ENCODE data around the gene ACTR10. TPM values are rescaled to one million over a fixed set of nuclear protein-coding genes. Genes with fewer than 3 reads are reported as not detected.

The ACTR10 gene
- total and polyA plus RNA-seq, 2 donors (not counting 1 experiment from before 2014, with no cell fraction given), result 50.7 to 121 TPM

GRCh38 chr14:58152014-58152857, 47.7 kb upstream of the ACTR10 start, which contains the start of gene ARMH4:
Gene ARMH4 (minus strand): TSS chr14:58152213. CDS start chr14:58139358, 12,855 bp downstream.
- peak within 1 kb of the TSS; percentile 64 to 76 (median 76) for H3K4me3 ChIP-seq (replicated peaks in 1 of 4; ENCODE audit: control extremely low read depth in 1 of 4, insufficient read depth in 1 of 4, low read depth in 3 of 4, low read length in 4 of 4)
- no peaks in the 10 kb centered on the region for H3K79me2 ChIP-seq (ENCODE audit: control insufficient read depth, insufficient read depth, low read length)
- peaks cover 8% of the 10 kb centered on the region for H3K27me3 ChIP-seq (ENCODE audit: control insufficient read depth, insufficient read depth, low read length)
- no peaks in the 10 kb centered on the region for H3K9me3 ChIP-seq (ENCODE audit: control insufficient read depth, insufficient read depth, low read depth, low read length)
- TF ChIP-seq EZH2 (IDR thresholded peaks at IDR 0.05; ENCODE audit: low read length, missing control alignments) (no peak), CTCF (conservative IDR thresholded peaks at IDR 0.05 in 1 of 2, IDR thresholded peaks at IDR 0.05 in 1 of 2; ENCODE audit: low read depth in 1 of 2, low read length in 2 of 2) (no peak)
- no peak within 1 kb of the TSS for H3K27ac ChIP-seq (ENCODE audit: insufficient read depth, low read length)
- peak within 1 kb of the TSS; percentile 3 for H3K9ac ChIP-seq (ENCODE audit: insufficient read depth, low read length)
- H3K4me1 ChIP-seq (ENCODE audit: control insufficient read depth, extremely low read depth, insufficient read depth, low read length), result no peaks in the 10 kb centered on the region
- peak; percentile 76 to 86 for DNase-seq (ENCODE audit: low read depth in 2 of 2)
- H2AFZ ChIP-seq (ENCODE audit: low read length), result peak within 1 kb of the TSS; percentile 94
- H3K36me3 ChIP-seq (ENCODE audit: control insufficient read depth, insufficient read depth, low read length), result no peaks in the 10 kb centered on the region
- peaks cover 1% of the 10 kb centered on the region for H4K20me1 ChIP-seq (ENCODE audit: control insufficient read depth, extremely low read depth, insufficient read depth, low read length)
- peak within 1 kb of the TSS; percentile 97 for H3K4me2 ChIP-seq (ENCODE audit: extremely low read depth, insufficient read depth, low read length)

GRCh38 chr14:58160561-58160960, 39.4 kb upstream of the ACTR10 start:
- H3K9me3 ChIP-seq (ENCODE audit: control insufficient read depth, insufficient read depth, low read depth, low read length), result no peaks in the 10 kb centered on the region
- H3K4me3 ChIP-seq (replicated peaks in 1 of 4; ENCODE audit: control extremely low read depth in 1 of 4, insufficient read depth in 1 of 4, low read depth in 3 of 4, low read length in 4 of 4), result no peak overlapping the region
- H3K4me2 ChIP-seq (ENCODE audit: extremely low read depth, insufficient read depth, low read length), result no peak overlapping the region
- H3K36me3 ChIP-seq (ENCODE audit: control insufficient read depth, insufficient read depth, low read length), result no peaks in the 10 kb centered on the region
- no peaks in the 10 kb centered on the region for H3K4me1 ChIP-seq (ENCODE audit: control insufficient read depth, extremely low read depth, insufficient read depth, low read length)
- H3K27me3 ChIP-seq (ENCODE audit: control insufficient read depth, insufficient read depth, low read length), result no peaks in the 10 kb centered on the region
- TF ChIP-seq EZH2 (IDR thresholded peaks at IDR 0.05; ENCODE audit: low read length, missing control alignments), result no peak
- no peak for TF ChIP-seq CTCF (conservative IDR thresholded peaks at IDR 0.05 in 1 of 2, IDR thresholded peaks at IDR 0.05 in 1 of 2; ENCODE audit: low read depth in 1 of 2, low read length in 2 of 2)
- H2AFZ ChIP-seq (ENCODE audit: low read length), result no peak overlapping the region
- no peaks in the 10 kb centered on the region for H3K79me2 ChIP-seq (ENCODE audit: control insufficient read depth, insufficient read depth, low read length)
- no peak overlapping the region for H3K9ac ChIP-seq (ENCODE audit: insufficient read depth, low read length)
- no peak for DNase-seq (ENCODE audit: low read depth in 2 of 2)
- no peak overlapping the region for H3K27ac ChIP-seq (ENCODE audit: insufficient read depth, low read length)
- no peaks in the 10 kb centered on the region for H4K20me1 ChIP-seq (ENCODE audit: control insufficient read depth, extremely low read depth, insufficient read depth, low read length)

GRCh38 chr14:58166005-58166983, 33.7 kb upstream of the ACTR10 start:
- DNase-seq (ENCODE audit: low read depth in 2 of 2), result peak; percentile 76 to 78
- Histone ChIP-seq H3K9me3 (ENCODE audit: control insufficient read depth, insufficient read depth, low read depth, low read length) (no peaks in the 10 kb centered on the region), H3K79me2 (ENCODE audit: control insufficient read depth, insufficient read depth, low read length) (no peaks in the 10 kb centered on the region), H3K27me3 (ENCODE audit: control insufficient read depth, insufficient read depth, low read length) (no peaks in the 10 kb centered on the region), H3K4me1 (ENCODE audit: control insufficient read depth, extremely low read depth, insufficient read depth, low read length) (peaks cover 10% of the 10 kb centered on the region), H2AFZ (ENCODE audit: low read length) (no peak overlapping the region), H3K9ac (ENCODE audit: insufficient read depth, low read length) (no peak overlapping the region), H3K4me2 (ENCODE audit: extremely low read depth, insufficient read depth, low read length) (no peak overlapping the region), H3K27ac (ENCODE audit: insufficient read depth, low read length) (peak overlapping the region; percentile 11), H3K36me3 (ENCODE audit: control insufficient read depth, insufficient read depth, low read length) (no peaks in the 10 kb centered on the region), H4K20me1 (ENCODE audit: control insufficient read depth, extremely low read depth, insufficient read depth, low read length) (no peaks in the 10 kb centered on the region), H3K4me3 (replicated peaks in 1 of 4; ENCODE audit: control extremely low read depth in 1 of 4, insufficient read depth in 1 of 4, low read depth in 3 of 4, low read length in 4 of 4) (no peak overlapping the region)
- TF ChIP-seq EZH2 (IDR thresholded peaks at IDR 0.05; ENCODE audit: low read length, missing control alignments) (no peak), CTCF (conservative IDR thresholded peaks at IDR 0.05 in 1 of 2, IDR thresholded peaks at IDR 0.05 in 1 of 2; ENCODE audit: low read depth in 1 of 2, low read length in 2 of 2) (peak; percentile 79 to 90)

All from fibroblast of lung (primary cell).